ENCODE results near the gene FEZ2. TPM values are rescaled to one million over a fixed set of nuclear protein-coding genes. Genes with fewer than 3 reads are reported as not detected.

The FEZ2 gene
- total RNA-seq (1 to 10 TPM; 6.9 to 8.1 TPM), polyA plus RNA-seq (3.1 TPM)

- POLR2A ChIA-PET = no interaction called here
Observed at GRCh38 chr2:36597532-36598377, at the start of gene FEZ2. TSS of gene FEZ2 (minus strand) at chr2:36598168. CDS start at chr2:36598142, 26 bp downstream.

GRCh38 chr2:36634981-36635597 is 37.1 kb upstream of the FEZ2 start:
- Mint-ChIP-seq H3K4me1 (no peaks in the 10 kb centered on the region), H3K27ac (no peak overlapping the region), H3K36me3 (peaks cover 0 to 17% (median 6%) of the 10 kb centered on the region in 3 donors), H3K4me3 (no peak overlapping the region), H3K27me3 (peaks cover 11 to 39% of the 10 kb centered on the region in 2 donors), H3K9me3 (peaks cover 0 to 4% (median 0%) of the 10 kb centered on the region in 5 donors)
- CTCF ChIA-PET = no interaction called here
- H3K4me1 ChIP-seq (ENCODE audit: insufficient read depth, low read length) = no peaks in the 10 kb centered on the region
- no peak for DNase-seq
- no peak overlapping the region for H3K4me3 ChIP-seq (ENCODE audit: low read length)
- H3K27me3 ChIP-seq (ENCODE audit: insufficient read depth, low read length, poor library complexity, severe bottlenecking) = no peaks in the 10 kb centered on the region
- no peaks in the 10 kb centered on the region for H3K36me3 ChIP-seq (ENCODE audit: insufficient read depth, low read length)
- no peaks in the 10 kb centered on the region for H3K9me3 ChIP-seq (ENCODE audit: low read length)
- no peak overlapping the region for H3K27ac ChIP-seq (ENCODE audit: low read depth, low read length)
- POLR2A ChIA-PET = no interaction called here

More at GRCh38 chr2:36597532-36598377, at the start of gene FEZ2:
- no peaks in the 10 kb centered on the region for H3K27me3 Mint-ChIP-seq
- Histone ChIP-seq H3K36me3 (ENCODE audit: insufficient read depth, low read length) (no peaks in the 10 kb centered on the region), H3K27ac (ENCODE audit: low read depth, low read length) (peak within 1 kb of the TSS; percentile 38), H3K9me3 (ENCODE audit: low read length) (no peaks in the 10 kb centered on the region), H3K27me3 (ENCODE audit: insufficient read depth, low read length, poor library complexity, severe bottlenecking) (no peaks in the 10 kb centered on the region), H3K4me3 (ENCODE audit: low read length) (peak within 1 kb of the TSS; percentile 59), H3K4me1 (ENCODE audit: insufficient read depth, low read length) (peaks cover 12% of the 10 kb centered on the region)
- peak within 1 kb of the TSS; percentile 87 to 98 (median 95) for H3K4me3 Mint-ChIP-seq
- CTCF ChIA-PET = no interaction called here
- peaks cover 0 to 5% (median 3%) of the 10 kb centered on the region in 3 donors for H3K36me3 Mint-ChIP-seq
- peak within 1 kb of the TSS in 7 of 8 donors; percentile 59 to 92 (median 86) for H3K27ac Mint-ChIP-seq
- H3K9me3 Mint-ChIP-seq = no peaks in the 10 kb centered on the region
- DNase-seq = peak; percentile 49 to 68 (median 53)
- H3K4me1 Mint-ChIP-seq = peaks cover 41 to 48% (median 41%) of the 10 kb centered on the region in 3 donors

- Histone ChIP-seq H3K27ac (ENCODE audit: low read depth, low read length) (no peak overlapping the region), H3K27me3 (ENCODE audit: insufficient read depth, low read length, poor library complexity, severe bottlenecking) (no peaks in the 10 kb centered on the region), H3K4me1 (ENCODE audit: insufficient read depth, low read length) (no peaks in the 10 kb centered on the region), H3K4me3 (ENCODE audit: low read length) (no peak overlapping the region), H3K9me3 (ENCODE audit: low read length) (no peaks in the 10 kb centered on the region), H3K36me3 (ENCODE audit: insufficient read depth, low read length) (no peaks in the 10 kb centered on the region)
- Mint-ChIP-seq H3K27me3 (peaks cover 11 to 32% of the 10 kb centered on the region in 2 donors), H3K4me3 (no peak overlapping the region), H3K4me1 (no peaks in the 10 kb centered on the region), H3K9me3 (peaks cover 0 to 4% (median 0%) of the 10 kb centered on the region in 5 donors), H3K36me3 (peaks cover 0 to 17% (median 6%) of the 10 kb centered on the region in 3 donors), H3K27ac (no peak overlapping the region)
- DNase-seq = no peak
- CTCF ChIA-PET = no interaction called here
- POLR2A ChIA-PET = no interaction called here
Observed at GRCh38 chr2:36633470-36634092, 35.6 kb upstream of the FEZ2 start.

GRCh38 chr2:36626756-36627155 is 28.8 kb upstream of the FEZ2 start:
- no peak overlapping the region for H3K27ac ChIP-seq (ENCODE audit: low read depth, low read length)
- Mint-ChIP-seq H3K4me3 (no peak overlapping the region), H3K9me3 (peaks cover 0 to 14% (median 9%) of the 10 kb centered on the region in 5 donors), H3K27me3 (peaks cover 9 to 13% of the 10 kb centered on the region in 2 donors), H3K36me3 (peaks cover 0 to 11% (median 0%) of the 10 kb centered on the region in 3 donors), H3K4me1 (no peaks in the 10 kb centered on the region), H3K27ac (no peak overlapping the region)
- no peaks in the 10 kb centered on the region for H3K36me3 ChIP-seq (ENCODE audit: insufficient read depth, low read length)
- peaks cover 4% of the 10 kb centered on the region for H3K27me3 ChIP-seq (ENCODE audit: insufficient read depth, low read length, poor library complexity, severe bottlenecking)
- POLR2A ChIA-PET = no interaction called here
- H3K9me3 ChIP-seq (ENCODE audit: low read length) = no peaks in the 10 kb centered on the region
- DNase-seq = no peak
- no peak overlapping the region for H3K4me3 ChIP-seq (ENCODE audit: low read length)
- H3K4me1 ChIP-seq (ENCODE audit: insufficient read depth, low read length) = no peaks in the 10 kb centered on the region
- CTCF ChIA-PET = no interaction called here

- POLR2A ChIA-PET = no interaction called here
- no peak overlapping the region for H3K4me3 Mint-ChIP-seq
- peaks cover 10 to 20% of the 10 kb centered on the region in 2 donors for H3K27me3 Mint-ChIP-seq
- peaks cover 4% of the 10 kb centered on the region for H3K27me3 ChIP-seq (ENCODE audit: insufficient read depth, low read length, poor library complexity, severe bottlenecking)
- no peak for DNase-seq
- H3K4me1 ChIP-seq (ENCODE audit: insufficient read depth, low read length) = no peaks in the 10 kb centered on the region
- no peaks in the 10 kb centered on the region for H3K36me3 ChIP-seq (ENCODE audit: insufficient read depth, low read length)
- no peaks in the 10 kb centered on the region for H3K4me1 Mint-ChIP-seq
- H3K4me3 ChIP-seq (ENCODE audit: low read length) = no peak overlapping the region
- H3K27ac ChIP-seq (ENCODE audit: low read depth, low read length) = no peak overlapping the region
- no peaks in the 10 kb centered on the region for H3K9me3 ChIP-seq (ENCODE audit: low read length)
- peaks cover 0 to 14% (median 9%) of the 10 kb centered on the region in 5 donors for H3K9me3 Mint-ChIP-seq
- CTCF ChIA-PET = no interaction called here
- H3K27ac Mint-ChIP-seq = no peak overlapping the region
- peaks cover 0 to 11% (median 0%) of the 10 kb centered on the region in 3 donors for H3K36me3 Mint-ChIP-seq
Observed at GRCh38 chr2:36626071-36626470, 28.1 kb upstream of the FEZ2 start.

GRCh38 chr2:36625304-36625703 is 27.3 kb upstream of the FEZ2 start:
- peaks cover 0 to 11% (median 0%) of the 10 kb centered on the region in 3 donors for H3K36me3 Mint-ChIP-seq
- H3K27me3 Mint-ChIP-seq = peaks cover 11 to 22% of the 10 kb centered on the region in 2 donors
- Histone ChIP-seq H3K9me3 (ENCODE audit: low read length) (no peaks in the 10 kb centered on the region), H3K27ac (ENCODE audit: low read depth, low read length) (no peak overlapping the region), H3K27me3 (ENCODE audit: insufficient read depth, low read length, poor library complexity, severe bottlenecking) (peaks cover 4% of the 10 kb centered on the region), H3K4me1 (ENCODE audit: insufficient read depth, low read length) (no peaks in the 10 kb centered on the region), H3K36me3 (ENCODE audit: insufficient read depth, low read length) (no peaks in the 10 kb centered on the region), H3K4me3 (ENCODE audit: low read length) (no peak overlapping the region)
- H3K4me3 Mint-ChIP-seq = no peak overlapping the region
- CTCF ChIA-PET = no interaction called here
- H3K27ac Mint-ChIP-seq = no peak overlapping the region
- H3K9me3 Mint-ChIP-seq = peaks cover 0 to 14% (median 9%) of the 10 kb centered on the region in 5 donors
- POLR2A ChIA-PET = no interaction called here
- DNase-seq = no peak
- no peaks in the 10 kb centered on the region for H3K4me1 Mint-ChIP-seq

GRCh38 chr2:36620321-36620720 is 22.4 kb upstream of the FEZ2 start:
- no peak overlapping the region for H3K27ac Mint-ChIP-seq
- H3K27me3 Mint-ChIP-seq = peaks cover 15 to 28% of the 10 kb centered on the region in 2 donors
- no peak overlapping the region for H3K27ac ChIP-seq (ENCODE audit: low read depth, low read length)
- peaks cover 0 to 8% (median 4%) of the 10 kb centered on the region in 5 donors for H3K9me3 Mint-ChIP-seq
- H3K4me1 ChIP-seq (ENCODE audit: insufficient read depth, low read length) = no peaks in the 10 kb centered on the region
- no peaks in the 10 kb centered on the region for H3K4me1 Mint-ChIP-seq
- peaks cover 4% of the 10 kb centered on the region for H3K27me3 ChIP-seq (ENCODE audit: insufficient read depth, low read length, poor library complexity, severe bottlenecking)
- H3K9me3 ChIP-seq (ENCODE audit: low read length) = no peaks in the 10 kb centered on the region
- peaks cover 0 to 4% (median 0%) of the 10 kb centered on the region in 3 donors for H3K36me3 Mint-ChIP-seq
- DNase-seq = no peak
- no peak overlapping the region for H3K4me3 Mint-ChIP-seq
- POLR2A ChIA-PET = no interaction called here
- no peaks in the 10 kb centered on the region for H3K36me3 ChIP-seq (ENCODE audit: insufficient read depth, low read length)
- CTCF ChIA-PET = no interaction called here
- H3K4me3 ChIP-seq (ENCODE audit: low read length) = no peak overlapping the region

GRCh38 chr2:36618381-36618780 is 20.4 kb upstream of the FEZ2 start:
- DNase-seq = peak in 1 of 5 donors; percentile 4
- Histone ChIP-seq H3K36me3 (ENCODE audit: insufficient read depth, low read length) (no peaks in the 10 kb centered on the region), H3K27me3 (ENCODE audit: insufficient read depth, low read length, poor library complexity, severe bottlenecking) (peaks cover 4% of the 10 kb centered on the region), H3K27ac (ENCODE audit: low read depth, low read length) (no peak overlapping the region), H3K4me3 (ENCODE audit: low read length) (no peak overlapping the region), H3K4me1 (ENCODE audit: insufficient read depth, low read length) (no peaks in the 10 kb centered on the region), H3K9me3 (ENCODE audit: low read length) (no peaks in the 10 kb centered on the region)
- no peak overlapping the region for H3K4me3 Mint-ChIP-seq
- H3K9me3 Mint-ChIP-seq = no peaks in the 10 kb centered on the region
- H3K36me3 Mint-ChIP-seq = no peaks in the 10 kb centered on the region
- H3K4me1 Mint-ChIP-seq = no peaks in the 10 kb centered on the region
- no peak overlapping the region for H3K27ac Mint-ChIP-seq
- ChIA-PET CTCF (interaction anchor here (1.1 kb wide), 1 partner anchor 9 kb away, joined by 3 read pairs; no protein-coding TSS in a partner anchor), POLR2A (no interaction called here)
- peaks cover 16 to 28% of the 10 kb centered on the region in 2 donors for H3K27me3 Mint-ChIP-seq
